Fibroblast of peridontal ligament (primary cell): ENCODE measurements around the gene CEP72.
"Not testable (repeated sequence)": the region's sequence is repeated elsewhere in the genome, so short reads cannot be mapped to it uniquely, and the experiment has no call there.

ENCODE experiments used
- DNase-seq: peaks from one replicate; pipeline ENCODE4 v3.0.0-alpha.2; 2010; ENCODE audit errors: extremely low read depth

The CEP72 gene

DNA sequence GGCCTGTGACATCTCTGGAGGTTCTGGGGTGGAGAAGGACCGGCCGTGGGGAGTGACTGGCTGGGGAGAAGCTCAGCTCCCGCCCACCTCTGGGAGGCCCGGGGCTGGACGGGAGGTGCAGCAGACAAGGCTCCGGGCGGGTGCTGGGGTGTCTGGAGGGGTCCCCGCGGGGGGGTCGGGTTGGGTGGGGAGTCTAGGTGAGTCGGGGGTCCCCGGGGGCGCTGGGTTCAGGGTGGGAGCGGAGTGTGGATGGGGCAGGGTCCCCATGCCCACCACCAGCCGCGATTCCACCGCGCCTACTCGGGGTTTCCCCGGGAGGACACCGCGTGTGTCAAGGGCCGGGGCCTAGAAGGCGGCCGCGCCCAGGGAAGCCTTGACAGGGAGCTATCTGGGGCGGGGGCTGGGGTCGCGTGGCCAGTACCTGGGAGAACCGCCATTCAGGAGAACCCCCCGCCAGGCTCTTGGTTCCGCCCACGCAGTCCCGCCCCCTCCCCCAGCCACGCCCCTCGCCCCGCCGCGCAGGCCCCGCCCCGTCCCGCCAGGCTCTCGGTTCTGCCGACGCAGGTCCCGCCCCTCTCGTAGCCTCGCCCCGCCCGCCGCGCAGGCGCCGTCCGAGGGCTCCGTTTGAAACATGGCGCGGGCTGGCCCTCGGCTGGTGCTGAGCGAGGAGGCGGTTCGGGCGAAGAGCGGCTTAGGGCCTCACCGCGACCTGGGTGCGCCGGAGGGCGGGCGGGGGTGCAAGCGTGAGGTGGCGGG lies at the start of gene CEP72:
TSS of gene CEP72 (plus strand) at position 610 of the 756 bp plus-strand sequence. CDS start at position 632, 22 bp downstream.
- peak; percentile 68 for DNase-seq

DNA sequence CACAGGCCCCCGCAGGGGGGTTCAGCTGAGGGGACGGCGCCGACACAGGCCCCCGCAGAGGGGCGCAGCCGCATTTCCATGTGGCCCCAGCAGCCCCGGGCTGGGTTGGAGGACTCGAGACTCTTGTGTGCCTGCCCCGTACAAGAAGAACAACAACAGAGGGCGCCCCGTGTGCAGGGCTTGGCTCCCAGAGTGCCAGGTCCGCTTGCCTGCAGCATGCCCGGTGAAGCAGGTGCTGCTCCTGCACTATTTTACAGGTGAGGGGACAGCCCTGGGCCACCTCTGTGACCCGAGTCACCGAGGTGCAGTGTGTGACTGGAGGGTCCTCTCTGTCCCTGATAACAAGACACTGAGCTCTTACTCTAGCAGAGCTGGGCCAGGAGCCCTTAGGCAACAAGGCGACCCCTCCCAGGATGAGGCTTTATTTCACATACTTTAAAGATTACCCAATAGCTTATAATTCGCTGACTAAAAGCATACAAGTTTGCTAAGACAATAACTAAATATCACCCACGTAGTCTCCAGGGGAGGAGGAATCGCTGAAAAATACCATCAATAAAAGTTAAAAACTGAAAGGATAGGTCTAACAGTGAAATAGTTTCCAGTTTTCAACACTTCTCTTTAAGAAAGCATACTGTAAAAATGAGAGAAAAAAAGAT lies 46.2 kb upstream of the CEP72 start:
- DNase-seq = peak; percentile 13

DNA sequence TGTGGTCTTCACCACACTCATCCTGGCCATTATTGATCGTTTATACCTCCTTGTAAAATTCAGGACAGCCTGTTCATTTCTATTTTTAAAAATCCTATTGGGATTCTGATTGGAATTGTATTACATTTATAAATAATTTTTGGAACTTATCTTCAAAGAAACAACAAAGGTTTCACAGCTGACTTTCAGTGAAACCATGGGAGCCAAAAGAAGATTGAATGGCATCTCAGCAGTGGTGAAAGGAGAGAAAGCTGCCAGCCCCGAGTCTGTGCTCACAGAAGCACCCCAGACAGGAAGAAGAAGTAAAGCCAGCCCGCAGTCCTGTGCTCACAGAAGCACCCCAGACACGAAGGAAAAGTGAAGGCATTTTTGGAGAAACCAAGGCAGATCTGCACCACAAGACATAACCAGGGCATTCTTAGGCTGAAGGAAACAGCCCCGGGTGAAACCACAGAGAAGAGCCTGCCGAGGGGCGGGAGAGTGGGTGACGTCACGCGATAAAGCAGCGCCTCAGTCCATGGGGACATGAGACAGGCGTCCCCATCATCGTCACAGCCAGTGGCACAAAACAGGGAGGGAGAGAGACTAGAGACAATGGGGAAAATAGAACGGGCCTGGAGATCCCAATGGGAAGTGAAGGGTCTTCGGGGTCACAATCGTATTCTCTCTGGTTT lies 45.4 kb upstream of the CEP72 start:
- DNase-seq = no peak

DNA sequence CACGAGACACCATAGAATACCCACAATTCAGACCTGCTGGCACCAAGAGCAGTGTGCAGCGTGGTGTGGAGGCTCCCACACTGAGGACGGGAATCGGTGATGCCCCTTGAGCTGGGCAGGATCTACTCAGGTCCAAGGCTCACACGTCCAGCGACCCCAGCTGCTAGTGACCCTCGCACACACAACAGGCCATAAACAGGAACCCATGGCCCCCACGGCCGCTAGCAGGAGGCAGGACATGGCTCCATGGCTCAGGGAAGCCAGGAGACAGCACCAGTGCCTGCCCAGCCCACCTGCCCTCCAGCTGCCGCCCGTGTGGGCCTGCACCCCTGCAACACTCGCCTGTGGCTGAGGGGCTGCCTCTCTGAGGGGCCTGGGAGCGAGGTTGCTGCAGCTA lies 44.5 kb upstream of the CEP72 start:
- DNase-seq = no peak

GRCh38 chr5:568061-568781 lies 43.9 kb upstream of the CEP72 start:
- no peak for DNase-seq

- no peak for DNase-seq
Measured at GRCh38 chr5:568809-569208, 43.3 kb upstream of the CEP72 start.

GRCh38 chr5:569358-569867 lies 42.7 kb upstream of the CEP72 start:
- no peak for DNase-seq

DNA sequence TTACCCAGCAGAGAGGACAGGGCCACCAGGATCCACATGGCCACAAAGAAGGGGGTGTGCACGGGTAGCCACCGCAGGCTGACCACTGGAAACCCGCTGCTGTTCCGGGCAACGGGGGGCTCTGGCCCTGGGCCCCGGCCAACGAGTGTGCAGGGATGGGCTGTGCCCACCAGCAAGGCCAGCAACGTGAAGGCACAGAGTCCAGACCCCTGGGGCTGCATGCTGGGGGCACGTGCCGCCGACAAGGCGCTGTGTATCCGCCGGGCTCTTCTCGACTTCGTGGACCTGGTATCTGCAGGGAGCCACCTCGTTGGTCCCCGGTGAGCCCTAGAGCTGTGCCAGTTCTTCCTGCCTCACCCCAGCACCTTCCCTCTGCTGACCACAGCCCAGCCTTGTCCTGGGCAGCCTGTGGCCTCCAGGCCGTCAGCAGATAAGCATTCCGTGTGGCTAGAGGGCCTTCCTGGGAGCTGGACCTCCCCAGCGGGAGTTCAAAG lies 42.2 kb upstream of the CEP72 start:
- no peak for DNase-seq

DNA sequence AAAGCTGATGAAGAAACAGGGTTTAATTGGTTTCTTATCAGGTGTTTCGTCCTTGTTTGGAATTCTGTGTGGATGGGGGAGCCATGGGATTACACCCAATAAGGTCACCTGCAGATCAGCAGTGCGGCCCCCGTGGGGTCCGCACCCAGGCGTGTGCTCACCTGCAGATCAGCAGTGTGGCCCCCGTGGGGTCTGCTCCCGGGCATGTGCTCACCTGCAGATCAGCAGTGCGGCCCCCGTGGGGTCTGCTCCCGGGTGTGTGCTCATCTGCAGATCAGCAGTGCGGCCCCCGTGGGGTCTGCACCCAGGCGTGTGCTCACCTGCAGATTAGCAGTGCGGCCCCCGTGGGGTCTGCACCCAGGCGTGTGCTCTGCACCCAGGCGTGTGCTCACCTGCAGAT lies 41.7 kb upstream of the CEP72 start:
- DNase-seq = no peak

- no peak for DNase-seq
Measured at GRCh38 chr5:570886-571285, 41.3 kb upstream of the CEP72 start.

- no peak for DNase-seq
Measured at GRCh38 chr5:571791-572190, 40.3 kb upstream of the CEP72 start.

- no peak for DNase-seq
Measured at GRCh38 chr5:572398-573019, 39.6 kb upstream of the CEP72 start.

- DNase-seq = no peak
Measured at GRCh38 chr5:573206-573605, 38.9 kb upstream of the CEP72 start.

DNA sequence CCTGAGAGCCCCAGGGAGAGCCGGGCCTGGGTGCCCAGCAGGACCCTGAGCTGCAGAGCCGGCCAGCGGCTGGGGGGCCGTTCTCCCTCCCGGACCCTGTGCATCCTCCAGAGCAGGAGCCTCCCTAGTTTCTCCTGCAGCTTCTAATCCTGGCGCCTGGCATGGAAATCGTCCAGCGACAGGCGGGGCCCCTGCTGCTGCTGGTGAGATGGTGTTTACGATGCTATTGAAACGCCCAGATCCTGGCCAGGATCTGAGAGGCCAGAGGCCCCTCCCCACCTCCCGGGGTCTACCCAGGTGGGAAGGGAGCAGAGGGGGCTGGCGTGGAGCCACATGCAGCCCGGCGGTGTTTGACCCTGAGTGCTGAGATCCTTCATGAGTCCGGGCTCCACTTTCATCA lies 38.2 kb upstream of the CEP72 start:
- no peak for DNase-seq

DNA sequence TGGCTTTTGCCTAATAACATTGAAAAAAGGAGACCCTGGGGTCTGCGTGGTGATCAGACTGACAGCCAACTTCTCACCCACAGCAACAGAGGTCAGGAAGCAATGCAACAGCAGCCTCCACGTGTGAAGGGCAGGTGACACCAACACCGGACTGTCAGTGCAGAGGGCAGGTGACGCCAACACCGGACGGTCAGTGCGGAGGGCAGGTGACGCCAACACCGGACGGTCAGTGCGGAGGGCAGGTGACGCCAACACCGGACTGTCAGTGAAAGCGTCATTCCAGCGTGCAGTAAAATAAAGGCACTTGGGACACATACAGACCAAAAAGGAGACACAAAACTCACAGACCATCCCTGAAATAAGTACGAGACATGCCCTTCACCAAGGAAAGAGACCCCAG lies 37.2 kb upstream of the CEP72 start:
- no peak for DNase-seq

DNA sequence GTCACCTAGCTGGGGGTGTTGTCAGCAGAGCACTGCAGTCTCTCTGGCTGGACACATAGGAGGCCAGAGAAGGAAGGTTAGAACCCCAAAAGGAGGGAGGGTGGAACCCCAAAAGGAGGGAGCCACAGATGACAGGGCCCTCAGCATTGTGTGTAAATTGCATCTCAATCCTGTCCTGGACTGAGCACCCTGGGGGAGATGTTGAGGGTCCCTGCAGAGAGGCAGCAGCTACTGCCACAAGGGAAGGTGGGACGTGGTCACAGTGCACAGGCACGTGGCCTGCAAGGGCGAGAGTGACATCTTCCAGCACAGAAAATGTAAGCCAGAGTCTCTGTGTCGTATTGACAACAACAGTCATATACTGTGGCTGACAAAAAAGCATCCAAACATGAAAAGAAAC lies 36.5 kb upstream of the CEP72 start:
- no peak for DNase-seq

DNA sequence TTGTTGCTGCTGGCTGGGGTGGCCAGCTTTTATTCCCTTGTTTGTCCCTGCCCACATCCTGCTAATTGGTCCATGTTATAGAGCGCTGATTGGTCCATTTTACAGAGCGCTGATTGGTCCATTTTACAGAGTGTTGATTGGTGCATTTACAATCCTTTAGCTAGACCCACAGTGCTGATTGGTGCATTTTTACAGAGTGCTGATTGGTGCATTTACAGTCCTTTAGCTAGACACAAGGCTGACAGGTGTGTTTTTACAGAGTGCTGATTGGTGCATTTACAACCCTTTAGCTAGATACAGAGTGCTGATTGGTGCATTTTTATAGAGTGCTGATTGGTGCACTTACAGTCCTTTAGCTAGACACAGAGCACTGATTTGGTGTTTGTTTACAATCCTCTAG lies 34.9 kb upstream of the CEP72 start:
- DNase-seq = not testable (repeated sequence)

- no peak for DNase-seq
Measured at GRCh38 chr5:577800-578199, 34.3 kb upstream of the CEP72 start.

DNA sequence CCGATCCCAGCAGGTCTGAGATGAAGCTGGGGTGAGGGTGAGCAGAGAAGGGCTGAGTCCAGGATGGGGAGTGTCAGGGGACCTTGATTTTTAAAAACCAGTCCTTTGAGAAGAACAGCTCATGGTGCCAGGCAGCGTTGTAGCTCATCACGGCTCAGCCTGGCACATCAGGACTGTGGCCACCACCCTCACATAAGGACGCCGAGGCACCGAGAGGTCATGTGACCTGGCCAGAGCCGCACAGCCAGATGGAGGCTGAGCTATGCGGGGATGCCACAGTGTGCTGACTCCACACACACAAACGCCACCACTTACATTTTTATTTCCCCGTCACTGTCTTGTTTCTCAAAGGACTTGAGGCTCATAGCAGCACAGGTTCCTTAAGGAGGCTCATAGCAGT lies 32.9 kb upstream of the CEP72 start:
- no peak for DNase-seq

DNA sequence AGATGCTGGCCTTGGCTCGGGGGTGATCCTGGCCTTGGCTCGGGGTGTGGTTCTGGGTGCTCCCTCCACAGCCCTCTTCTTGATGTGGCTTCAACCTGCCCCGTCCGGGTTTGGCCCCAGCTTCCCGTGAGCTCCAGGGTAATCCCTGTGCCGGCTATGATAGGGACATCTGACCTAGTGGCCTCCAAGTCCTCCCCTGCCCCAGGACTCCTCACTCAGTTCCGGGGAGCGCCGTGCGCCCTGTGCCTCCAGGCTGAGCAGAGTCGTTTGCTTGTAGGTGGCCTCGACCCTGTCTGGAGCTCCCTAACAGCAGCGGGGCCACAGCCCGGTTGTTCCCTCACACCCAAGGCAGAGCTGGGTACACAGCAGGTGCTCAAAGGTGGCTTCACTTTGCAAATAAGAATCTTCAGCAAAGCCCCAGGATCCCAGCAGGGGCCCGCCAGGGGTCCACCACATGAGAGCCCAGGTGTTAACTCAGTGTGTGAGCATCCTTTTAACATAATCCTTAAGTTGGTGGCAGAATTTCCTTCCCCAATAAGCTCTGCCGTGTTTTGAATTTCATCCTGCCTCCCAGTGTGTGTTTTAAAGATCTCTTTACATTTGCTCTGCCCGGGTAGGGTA lies 32.3 kb upstream of the CEP72 start:
- DNase-seq = no peak

DNA sequence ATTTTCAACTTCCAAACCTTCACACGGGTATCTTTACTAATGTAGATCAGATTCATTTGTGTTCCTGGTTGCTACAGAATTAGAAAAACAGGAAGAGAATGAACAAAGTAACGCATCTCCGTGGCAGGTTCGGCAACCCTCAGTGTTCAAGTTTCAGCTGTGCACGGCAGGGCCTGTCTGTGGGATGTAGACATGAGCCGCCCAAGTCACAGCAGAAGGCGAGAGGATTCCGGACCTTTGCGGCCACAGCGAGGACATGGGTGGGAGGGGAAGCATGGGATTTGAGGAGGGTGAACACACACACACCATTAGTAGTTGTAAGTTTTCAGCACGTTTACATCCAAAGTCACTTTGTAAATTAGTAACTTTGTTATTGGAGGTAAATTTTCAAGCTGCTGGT lies 31.7 kb upstream of the CEP72 start:
- DNase-seq = no peak
